ENCODE data around the gene HERC2. TPM values are rescaled to one million over a fixed set of nuclear protein-coding genes. Genes with fewer than 3 reads are reported as not detected.

Gene HERC2
- total RNA-seq, 2 experiments from 2014 or later: 36.0 to 36.5 TPM

GRCh38 chr15:28079313-28079969 is 242.5 kb downstream of the HERC2 start:
- no peak for TF ChIP-seq CTCF (IDR thresholded peaks at IDR 0.05)
- ATAC-seq (ENCODE audit: poor library complexity) (no peak), DNase-seq (no peak)
- ChIA-PET CTCF (no interaction called here), POLR2A (no interaction called here)
- Histone ChIP-seq H3K4me1 (ENCODE audit: insufficient read depth, low read length) (no peaks in the 10 kb centered on the region), H3K27me3 (ENCODE audit: control insufficient read depth in 1 of 2, insufficient read depth in 2 of 2, low read length in 2 of 2) (peaks cover 2 to 8% of the 10 kb centered on the region in 2 experiments), H3K36me3 (ENCODE audit: insufficient read depth, low read length) (no peaks in the 10 kb centered on the region), H3K4me3 (ENCODE audit: low read length) (no peak overlapping the region), H3K9me3 (ENCODE audit: control insufficient read depth in 1 of 2, insufficient read depth in 1 of 2, low read length in 2 of 2) (peaks cover 0 to 6% of the 10 kb centered on the region in 2 experiments), H3K27ac (ENCODE audit: low read depth in 1 of 2, low read length in 2 of 2) (no peak overlapping the region)
- H3K27me3 Mint-ChIP-seq: peaks cover 13% of the 10 kb centered on the region
- intact Hi-C loops (cut with DNase I, micrococcal nuclease): no loop called here
- no peaks in the 10 kb centered on the region for H3K4me1 Mint-ChIP-seq (ENCODE audit: low read depth)
- H3K4me3 Mint-ChIP-seq: no peak overlapping the region
- no peaks in the 10 kb centered on the region for H3K9me3 Mint-ChIP-seq
- H3K36me3 Mint-ChIP-seq (ENCODE audit: low read depth): no peaks in the 10 kb centered on the region
- no peak overlapping the region for H3K27ac Mint-ChIP-seq

- Histone ChIP-seq H3K36me3 (ENCODE audit: insufficient read depth, low read length) (no peaks in the 10 kb centered on the region), H3K4me1 (ENCODE audit: insufficient read depth, low read length) (no peaks in the 10 kb centered on the region), H3K4me3 (ENCODE audit: low read length) (no peak overlapping the region), H3K27me3 (ENCODE audit: control insufficient read depth in 1 of 2, insufficient read depth in 2 of 2, low read length in 2 of 2) (peaks cover 0 to 8% of the 10 kb centered on the region in 2 experiments), H3K27ac (ENCODE audit: low read depth in 1 of 2, low read length in 2 of 2) (no peak overlapping the region), H3K9me3 (ENCODE audit: control insufficient read depth in 1 of 2, insufficient read depth in 1 of 2, low read length in 2 of 2) (peaks cover 0 to 5% of the 10 kb centered on the region in 2 experiments)
- no peak for ATAC-seq (ENCODE audit: poor library complexity)
- no peak for DNase-seq
- Mint-ChIP-seq H3K4me1 (ENCODE audit: low read depth) (no peaks in the 10 kb centered on the region), H3K27ac (no peak overlapping the region), H3K27me3 (peaks cover 9% of the 10 kb centered on the region), H3K9me3 (no peaks in the 10 kb centered on the region), H3K36me3 (ENCODE audit: low read depth) (no peaks in the 10 kb centered on the region), H3K4me3 (no peak overlapping the region)
- CTCF ChIA-PET: no interaction called here
- intact Hi-C loops (cut with DNase I, micrococcal nuclease): no loop called here
- TF ChIP-seq CTCF (IDR thresholded peaks at IDR 0.05): no peak
- POLR2A ChIA-PET: no interaction called here
Measured at GRCh38 chr15:28078191-28078719, 243.7 kb downstream of the HERC2 start.

- no peaks in the 10 kb centered on the region for H3K9me3 Mint-ChIP-seq
- POLR2A ChIA-PET: no interaction called here
- H3K27ac Mint-ChIP-seq: no peak overlapping the region
- DNase-seq: no peak
- no peaks in the 10 kb centered on the region for H3K36me3 Mint-ChIP-seq (ENCODE audit: low read depth)
- peaks cover 0 to 5% of the 10 kb centered on the region in 2 experiments for H3K27me3 ChIP-seq (ENCODE audit: control insufficient read depth in 1 of 2, insufficient read depth in 2 of 2, low read length in 2 of 2)
- CTCF ChIA-PET: no interaction called here
- H3K4me3 Mint-ChIP-seq: no peak overlapping the region
- H3K36me3 ChIP-seq (ENCODE audit: insufficient read depth, low read length): no peaks in the 10 kb centered on the region
- intact Hi-C loops (cut with DNase I, micrococcal nuclease): no loop called here
- peaks cover 0 to 4% of the 10 kb centered on the region in 2 experiments for H3K9me3 ChIP-seq (ENCODE audit: control insufficient read depth in 1 of 2, insufficient read depth in 1 of 2, low read length in 2 of 2)
- H3K4me1 Mint-ChIP-seq (ENCODE audit: low read depth): no peaks in the 10 kb centered on the region
- no peak for ATAC-seq (ENCODE audit: poor library complexity)
- peaks cover 18% of the 10 kb centered on the region for H3K27me3 Mint-ChIP-seq
- no peak overlapping the region for H3K4me3 ChIP-seq (ENCODE audit: low read length)
- H3K27ac ChIP-seq (ENCODE audit: low read depth in 1 of 2, low read length in 2 of 2): no peak overlapping the region
- no peak for TF ChIP-seq CTCF (IDR thresholded peaks at IDR 0.05)
- H3K4me1 ChIP-seq (ENCODE audit: insufficient read depth, low read length): no peaks in the 10 kb centered on the region
Measured at GRCh38 chr15:28075573-28075972, 246.4 kb downstream of the HERC2 start.

Measured in CD4-positive, alpha-beta T cell (primary cell).